D341Med (cell line): Measurements from ENCODE around the gene PARD3.
"Not testable (repeated sequence)": the region's sequence is repeated elsewhere in the genome, so short reads cannot be mapped to it uniquely, and the experiment has no call there.

Source experiments
- DNase-seq: peaks from one replicate; pipeline ENCODE4 v3.0.0; 2012; ENCODE audit warnings: low spot score

PARD3 gene

DNA sequence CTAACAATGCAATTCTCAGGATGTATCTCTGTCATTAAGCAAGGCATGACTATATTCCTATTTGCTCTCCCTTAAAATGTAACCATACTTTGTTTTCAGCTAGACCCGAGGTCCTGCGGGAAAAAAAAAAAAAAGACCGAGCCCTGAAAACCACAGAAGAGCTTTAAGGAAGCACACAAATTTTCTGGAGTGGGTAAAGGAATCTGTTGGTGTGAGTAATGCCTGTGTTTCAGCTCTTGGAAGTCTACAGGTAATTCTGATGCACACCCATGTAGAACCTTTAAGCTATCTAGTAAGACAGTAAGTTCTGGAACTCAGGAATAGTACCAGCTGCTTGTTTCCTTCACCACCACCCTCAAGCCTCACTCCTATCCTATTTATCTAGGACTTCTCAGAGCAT lies 351.1 kb downstream of the PARD3 start:
- no peak for DNase-seq

- no peak for DNase-seq
These were observed 352.1 kb downstream of the PARD3 start for GRCh38 chr10:34462993-34463392.

DNA sequence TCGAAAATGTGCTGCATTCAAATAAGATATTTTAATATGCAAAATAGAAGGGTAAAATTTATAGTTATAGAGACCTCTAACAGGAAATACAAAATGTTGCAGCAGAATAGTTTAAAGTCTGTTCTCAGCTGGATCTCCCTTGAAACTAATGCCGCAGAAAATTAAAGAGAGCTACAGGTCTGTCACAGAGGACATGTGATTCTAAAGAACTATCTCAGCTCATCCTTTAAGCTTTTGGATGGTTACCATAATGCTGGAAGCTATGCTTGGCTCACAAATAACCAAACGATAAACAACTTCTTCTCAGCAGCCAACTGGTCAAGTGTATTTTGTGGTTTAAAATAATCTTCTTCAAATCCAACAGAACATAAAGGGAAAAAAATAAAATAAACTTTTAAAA lies 353.0 kb downstream of the PARD3 start:
- DNase-seq: no peak

GRCh38 chr10:34454590-34455261 lies 360.4 kb downstream of the PARD3 start:
- no peak for DNase-seq

- DNase-seq: no peak
These were observed 365.3 kb downstream of the PARD3 start for GRCh38 chr10:34449836-34450235.

DNA sequence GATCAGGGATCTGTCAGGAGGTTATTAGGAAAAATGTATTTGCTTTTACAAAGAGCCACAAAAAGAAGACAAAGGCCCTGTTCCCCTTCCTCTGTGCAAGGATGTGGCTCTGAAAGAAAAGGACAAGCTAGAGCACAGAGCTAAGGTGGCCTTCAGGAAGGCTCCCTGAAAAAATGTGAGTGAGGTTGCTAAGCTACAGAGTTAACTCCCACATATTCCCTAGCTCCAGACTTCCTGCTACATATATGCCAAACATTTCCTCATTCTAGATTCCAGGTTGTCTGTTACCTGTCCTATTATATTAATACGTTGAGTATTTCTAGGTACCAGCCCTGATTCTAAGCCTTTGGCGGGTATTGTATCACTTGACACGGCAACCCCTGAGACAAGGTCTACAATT lies 369.0 kb downstream of the PARD3 start:
- no peak for DNase-seq

DNA sequence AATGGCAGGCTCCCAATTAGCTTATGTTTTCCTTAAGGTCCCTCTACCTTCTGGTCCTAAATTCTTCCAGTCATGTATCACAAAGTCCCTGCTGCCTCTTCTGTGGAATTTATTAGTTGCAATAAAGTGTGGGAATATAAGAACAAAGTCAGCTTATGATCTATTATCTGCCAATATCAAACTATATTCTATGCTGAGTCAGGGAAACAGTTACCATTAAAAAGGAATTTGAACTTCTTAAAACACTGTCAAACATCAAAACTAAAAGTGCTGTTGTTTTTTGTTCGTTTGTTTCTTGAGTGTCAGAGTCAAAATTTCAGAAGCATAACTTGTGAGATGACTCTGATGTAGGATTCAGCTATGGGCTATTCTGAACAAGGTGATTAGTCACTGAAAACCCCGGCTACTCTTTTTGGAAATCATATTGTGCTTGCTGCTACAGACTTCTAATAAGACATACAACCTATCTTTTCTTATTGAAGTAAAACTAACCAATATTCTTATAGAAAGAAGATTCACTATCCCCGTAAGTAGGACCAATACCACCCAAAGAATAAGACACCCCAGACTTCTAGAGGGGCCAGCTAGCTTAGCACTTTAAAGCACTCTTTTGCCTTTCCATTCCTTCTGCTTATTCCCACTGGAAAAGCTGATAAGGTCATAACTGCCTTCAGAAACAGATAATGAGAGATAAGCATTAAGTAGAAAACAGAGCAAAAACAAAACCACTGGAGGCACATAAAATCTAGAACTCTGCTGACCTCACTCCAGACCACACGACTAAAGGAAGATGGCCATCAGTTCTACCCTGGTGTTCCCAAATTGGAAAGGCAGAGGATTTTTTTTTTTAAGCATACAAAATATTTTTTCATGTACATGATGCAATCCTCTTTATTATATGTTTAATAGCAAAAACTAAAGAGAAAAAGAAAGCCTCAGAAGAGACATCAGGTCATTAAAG lies 370.6 kb downstream of the PARD3 start:
- no peak for DNase-seq

GRCh38 chr10:34439386-34439785 lies 375.7 kb downstream of the PARD3 start:
- not testable (repeated sequence) for DNase-seq

GRCh38 chr10:34438741-34439140 lies 376.4 kb downstream of the PARD3 start:
- DNase-seq: no peak

- peak; percentile 61 for DNase-seq
These were observed 377.2 kb downstream of the PARD3 start for GRCh38 chr10:34437906-34438305.

- no peak for DNase-seq
These were observed 380.9 kb downstream of the PARD3 start for GRCh38 chr10:34434119-34434594.

DNA sequence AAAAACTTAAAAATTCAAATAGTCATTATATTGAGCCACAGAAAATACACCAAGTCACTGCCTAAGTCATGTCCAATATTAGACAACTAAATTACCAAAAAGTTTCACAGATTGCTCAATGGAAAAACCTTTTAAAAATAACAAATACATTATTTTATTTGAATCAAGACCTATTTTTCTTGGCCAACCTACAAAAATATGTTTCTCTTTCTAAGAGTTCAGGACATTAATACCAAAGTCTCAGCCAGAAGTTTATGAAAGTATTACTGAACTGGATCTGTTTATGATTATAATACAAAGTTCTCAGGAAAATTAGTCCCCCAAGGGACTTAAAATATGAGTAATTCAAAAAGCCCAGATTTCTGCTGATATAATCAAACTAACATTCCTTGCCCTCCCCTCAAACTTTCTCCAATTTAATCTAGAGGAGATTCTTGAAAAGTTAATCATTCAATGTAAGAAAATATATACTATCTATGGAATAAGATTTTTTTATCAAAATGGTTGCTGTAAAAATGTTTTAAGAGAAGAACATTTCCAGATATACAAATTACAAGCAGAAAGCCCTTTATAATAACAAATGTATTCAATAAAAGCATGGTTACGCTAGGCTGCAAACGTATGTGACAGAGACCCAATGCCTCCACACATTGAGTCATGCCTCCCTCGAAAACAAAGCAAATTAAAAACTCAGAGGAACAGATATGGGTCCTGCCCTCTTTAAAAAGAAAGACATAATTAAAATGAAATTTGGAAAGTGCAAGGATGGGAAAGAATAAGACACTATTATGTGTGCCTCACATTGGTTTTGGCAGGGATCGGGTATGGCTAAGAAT lies 381.6 kb downstream of the PARD3 start:
- no peak for DNase-seq

- no peak for DNase-seq
These were observed 382.5 kb downstream of the PARD3 start for GRCh38 chr10:34432589-34432988.

- DNase-seq: no peak
These were observed 384.4 kb downstream of the PARD3 start for GRCh38 chr10:34430685-34431084.

DNA sequence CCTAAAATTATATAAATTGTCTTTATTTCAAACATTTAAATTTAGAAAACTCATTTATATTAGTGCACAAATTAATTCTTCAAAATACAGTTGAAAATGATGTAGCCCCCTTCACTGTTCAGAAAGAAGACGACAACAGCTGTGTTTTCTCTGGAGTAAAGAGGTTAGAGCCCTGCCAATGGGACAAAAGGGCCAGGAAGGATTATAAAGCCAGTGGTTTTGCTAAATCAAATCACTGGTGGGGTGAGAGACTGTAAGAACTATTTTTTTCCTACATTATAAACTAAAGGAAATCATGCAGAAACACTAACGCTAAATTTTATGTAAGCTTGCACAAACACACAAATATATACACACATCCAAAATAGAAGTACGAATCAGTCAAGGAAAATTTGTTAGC lies 386.6 kb downstream of the PARD3 start:
- no peak for DNase-seq

GRCh38 chr10:34427911-34428216 lies 387.2 kb downstream of the PARD3 start:
- no peak for DNase-seq

DNA sequence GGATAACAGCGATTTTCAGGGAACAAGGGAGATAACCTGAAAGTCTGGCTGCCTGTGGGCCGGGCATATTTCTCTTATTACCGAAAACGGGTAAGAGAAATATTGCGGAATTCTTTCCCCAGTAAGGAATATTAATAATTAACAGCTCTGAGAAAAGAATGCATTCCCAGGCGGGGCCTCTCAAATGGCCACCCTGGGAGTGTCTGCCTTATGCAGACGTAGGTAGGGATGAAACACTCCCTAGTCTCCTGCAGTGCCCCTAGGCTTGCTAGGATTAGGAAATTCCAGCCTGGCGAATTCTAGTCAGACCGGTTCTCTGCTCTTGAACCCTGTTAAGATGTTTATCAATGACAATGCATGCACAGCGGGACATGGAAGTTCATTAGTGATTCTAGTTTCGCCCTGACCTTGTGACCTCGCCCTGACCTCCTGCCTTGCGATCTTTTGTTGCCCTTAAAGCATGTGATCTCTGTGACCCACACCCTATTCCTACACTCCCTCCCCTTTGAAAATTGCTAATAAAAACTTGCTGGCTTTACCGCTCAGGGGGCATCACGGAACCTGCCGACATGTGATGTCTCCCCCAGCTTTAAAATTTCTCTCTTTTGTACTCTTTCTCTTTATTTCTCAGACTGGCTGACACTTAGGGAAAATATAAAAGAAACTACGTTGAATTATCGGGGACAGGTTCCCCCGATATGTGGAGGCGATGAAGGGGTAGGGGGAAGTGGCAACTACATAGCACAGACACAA lies 387.8 kb downstream of the PARD3 start:
- DNase-seq: not testable (repeated sequence)

DNA sequence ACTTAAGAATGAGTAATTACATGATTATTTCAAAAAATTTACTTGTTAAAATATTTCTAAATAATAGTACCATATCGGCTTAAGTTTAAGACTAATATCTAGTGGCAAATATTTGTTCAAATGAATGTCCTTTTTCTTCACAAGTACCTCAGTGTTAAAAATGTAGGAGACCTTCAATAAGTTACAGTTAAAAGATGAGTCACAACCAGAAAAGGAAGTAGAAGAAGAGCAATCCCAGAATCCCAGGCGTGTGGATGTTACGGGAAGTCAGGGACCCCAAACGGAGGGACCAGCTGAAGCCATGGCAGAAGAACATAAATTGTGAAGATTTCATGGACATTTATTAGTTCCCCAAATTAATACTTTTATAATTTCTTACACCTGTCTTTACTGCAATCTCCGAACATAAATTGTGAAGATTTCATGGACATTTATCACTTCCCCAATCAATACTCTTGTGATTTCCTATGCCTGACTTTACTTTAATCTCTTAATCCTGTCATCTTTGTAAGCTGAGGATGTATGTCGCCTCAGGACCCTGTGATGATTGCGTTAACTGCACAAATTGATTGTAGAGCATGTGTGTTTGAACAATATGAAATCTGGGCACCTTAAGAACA lies 388.4 kb downstream of the PARD3 start:
- DNase-seq: not testable (repeated sequence)

GRCh38 chr10:34426041-34426440 lies 389.1 kb downstream of the PARD3 start:
- no peak for DNase-seq

DNA sequence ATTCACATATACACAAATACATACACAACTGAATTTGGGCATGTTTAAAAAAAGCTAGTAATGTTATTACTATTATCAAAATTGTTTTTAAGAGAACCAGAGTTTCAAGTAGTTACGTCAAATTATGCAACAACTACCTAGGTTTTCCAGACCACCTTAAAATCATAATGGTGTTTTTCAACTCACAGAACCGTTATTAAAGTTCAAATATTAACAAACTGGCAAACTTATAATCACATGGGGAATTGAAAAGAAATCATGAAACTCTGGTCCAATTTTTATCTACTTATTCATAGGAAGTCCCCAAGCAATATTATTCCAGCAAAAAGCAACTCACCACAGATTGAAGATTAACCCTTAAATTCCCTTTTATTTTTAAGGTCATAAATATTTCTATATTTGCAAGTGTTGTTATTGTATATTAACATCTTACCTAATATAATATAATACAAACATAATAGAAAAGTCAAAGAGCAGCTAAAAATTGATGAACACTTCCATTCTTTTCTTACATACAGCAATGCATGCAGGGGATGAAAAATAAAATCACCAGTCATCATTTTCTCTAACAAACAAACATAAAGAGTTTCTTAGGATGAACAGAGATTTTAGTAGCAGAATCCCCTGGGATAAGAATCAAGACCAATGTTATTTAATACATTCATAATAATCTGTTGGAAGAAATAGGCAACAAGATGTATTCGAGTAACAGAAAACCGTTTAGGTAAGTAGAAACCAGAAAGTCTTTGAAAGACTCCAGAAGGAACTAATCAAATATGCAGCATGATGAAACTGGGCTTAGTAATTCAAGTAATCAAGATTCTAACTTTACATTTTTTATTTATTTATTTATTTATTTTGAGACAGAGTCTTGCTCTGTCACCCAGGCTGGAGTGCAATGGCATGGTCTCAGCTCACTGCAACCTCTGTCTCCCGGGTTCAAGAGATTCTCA lies 391.1 kb downstream of the PARD3 start:
- DNase-seq: no peak
